Activated CD8-positive, alpha-beta memory T cell treated with anti-CD3 and anti-CD28 coated beads, Interleukin-2, amount 50 U/mL, for 24 hours (primary cell): ENCODE measurements around the gene ING4.

Source experiments
- DNase-seq: peaks from one replicate; pipeline ENCODE4 v3.0.0-alpha.2; 2020; ENCODE audit errors: extremely low read depth

The ING4 gene

DNA sequence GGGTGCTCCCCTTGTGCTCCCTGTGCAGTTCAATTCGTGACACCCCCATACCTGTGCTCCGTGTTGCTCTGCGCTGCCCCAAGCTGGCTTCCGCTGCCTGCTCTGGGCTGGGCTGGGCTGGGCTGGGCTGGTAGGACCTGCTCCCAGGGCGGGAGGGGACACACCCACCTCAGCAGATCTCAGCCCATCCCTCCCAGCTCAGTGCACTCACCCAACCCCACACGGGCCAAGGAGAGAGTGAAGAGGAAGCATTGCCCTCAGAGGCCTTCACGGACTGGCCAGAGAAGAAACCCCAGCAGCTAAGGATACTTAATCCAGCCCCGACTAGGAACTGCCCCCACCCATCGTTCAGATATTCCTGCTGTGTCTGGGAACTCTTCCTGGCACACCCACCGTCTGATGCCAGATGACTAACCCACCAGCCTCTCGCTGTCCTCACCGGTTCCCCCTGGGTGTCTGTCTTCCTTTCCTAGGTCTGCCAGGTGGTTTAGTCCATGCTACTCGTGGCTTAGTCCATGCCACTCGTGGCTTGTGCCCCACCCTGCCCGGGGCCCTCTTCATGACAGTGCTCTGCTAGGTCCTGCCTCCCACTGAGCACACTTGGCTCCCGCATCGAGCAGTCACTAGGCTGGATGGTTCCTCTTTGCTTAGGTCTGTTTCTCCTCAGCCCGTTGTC, 26.9 kb downstream of the ING4 start, which contains the start of gene LPAR5:
TSS of gene LPAR5 (minus strand) at position 104 of the 676 bp plus-strand sequence. CDS start 14,711 bp downstream, outside the sequence.
- DNase-seq: no peak

DNA sequence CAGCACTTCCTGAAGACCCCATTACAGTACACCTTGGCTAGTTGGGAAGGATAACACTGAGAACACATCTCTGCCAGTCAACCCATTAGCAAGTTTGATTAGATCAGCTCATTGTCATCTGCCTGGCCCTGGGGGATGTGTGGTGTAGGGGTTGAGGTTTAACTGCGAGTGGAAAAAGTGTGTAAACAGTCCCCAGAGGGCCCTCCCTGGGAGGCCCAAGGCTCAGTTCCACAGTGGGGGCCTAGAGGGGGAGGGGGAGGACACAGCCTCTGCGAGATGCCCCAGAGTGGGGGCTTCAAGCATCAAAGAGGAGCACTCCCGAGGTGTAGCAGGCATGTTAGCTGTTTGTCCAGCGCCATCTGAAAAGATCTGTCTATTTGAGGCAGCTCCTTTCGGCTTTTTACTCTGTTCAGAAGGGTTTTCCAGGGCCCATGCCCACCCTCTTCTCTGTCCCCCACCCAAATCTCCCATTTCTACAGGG, 27.5 kb downstream of the ING4 start:
- peak; percentile 47 for DNase-seq

DNA sequence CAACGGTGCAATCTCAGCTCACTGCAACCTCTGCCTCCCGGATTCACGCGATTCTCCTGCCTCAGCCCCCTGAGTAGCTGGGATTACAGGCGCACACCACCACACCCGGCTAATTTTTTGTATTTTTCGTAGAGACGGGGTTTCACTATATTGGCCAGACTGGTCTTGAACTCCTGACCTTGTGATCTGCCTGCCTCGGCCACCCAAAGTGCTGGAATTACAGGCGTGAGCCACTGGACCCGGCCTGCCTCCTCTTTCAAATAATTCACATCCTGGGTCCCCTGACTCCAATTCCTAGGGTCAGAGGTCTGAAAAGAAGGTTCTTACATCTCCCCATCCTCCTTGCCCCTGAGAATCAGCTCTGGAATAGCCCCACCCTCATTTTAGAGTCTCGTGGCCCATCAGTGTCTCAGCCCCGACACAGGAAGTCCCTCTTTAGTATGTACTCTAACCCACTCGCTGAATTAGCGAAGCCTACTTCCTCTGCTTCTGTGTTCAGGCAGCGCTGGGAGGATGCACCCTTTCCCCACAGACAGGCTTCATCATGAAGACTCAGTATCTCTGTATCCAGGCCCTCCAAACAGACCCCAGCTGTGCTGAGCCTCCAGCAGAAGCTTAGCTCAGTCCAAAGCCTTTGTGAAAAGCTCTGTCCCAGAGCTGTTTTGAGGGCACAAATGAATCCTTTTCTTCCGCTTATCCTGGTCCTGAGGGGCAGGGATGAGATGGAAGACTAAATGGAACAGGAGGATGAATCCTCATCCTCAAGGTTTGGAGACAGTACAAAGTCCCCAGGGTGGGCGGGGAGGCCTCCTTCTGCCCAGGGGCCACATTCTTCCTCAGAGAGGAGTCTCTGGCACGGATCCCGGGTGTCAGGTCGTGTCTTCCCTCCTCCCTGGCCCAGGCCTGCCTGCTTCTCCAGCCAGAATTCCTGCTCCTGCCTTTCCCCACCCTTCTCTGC, 30.6 kb downstream of the ING4 start:
- DNase-seq: no peak

DNA sequence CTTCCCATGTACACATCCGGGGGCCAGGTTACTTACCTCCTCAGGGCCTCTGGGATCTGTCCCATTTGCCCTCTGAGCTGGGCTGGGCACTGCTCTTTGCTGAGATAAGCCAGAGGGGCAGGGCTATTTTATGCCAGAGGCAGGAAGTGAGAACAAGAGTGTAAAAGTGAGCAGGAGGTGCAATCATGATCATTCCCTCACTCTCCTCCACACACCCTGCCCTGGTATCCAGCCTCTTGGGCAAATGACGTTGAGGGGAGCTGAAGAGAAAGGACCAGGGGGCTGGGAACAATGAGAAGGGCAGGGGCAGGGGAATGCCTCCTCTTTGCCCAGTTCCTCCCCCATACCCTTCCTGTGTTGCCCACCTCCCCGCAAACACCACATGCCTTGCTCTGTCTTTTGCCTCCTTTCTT, 31.4 kb downstream of the ING4 start:
- no peak for DNase-seq

DNA sequence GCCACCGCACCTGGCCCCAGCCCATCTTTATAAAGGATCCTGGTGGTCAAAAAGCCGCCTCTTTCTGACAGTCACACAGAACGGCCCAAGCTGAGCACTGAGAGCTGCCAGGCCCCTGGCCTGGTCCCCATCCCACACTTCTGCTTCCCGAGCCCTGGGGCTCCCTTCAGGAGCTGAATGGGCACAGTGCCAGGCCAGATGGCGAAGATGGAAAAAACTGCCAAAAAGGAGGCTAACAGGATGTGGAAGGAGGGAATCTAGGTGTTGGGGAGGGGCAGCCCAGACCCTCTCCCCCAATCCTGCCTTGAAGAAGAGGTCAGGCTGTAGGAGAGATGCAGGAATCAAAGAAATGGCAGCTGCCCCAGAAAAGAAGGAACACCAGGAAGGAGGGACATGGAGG, 32.2 kb downstream of the ING4 start:
- no peak for DNase-seq

DNA sequence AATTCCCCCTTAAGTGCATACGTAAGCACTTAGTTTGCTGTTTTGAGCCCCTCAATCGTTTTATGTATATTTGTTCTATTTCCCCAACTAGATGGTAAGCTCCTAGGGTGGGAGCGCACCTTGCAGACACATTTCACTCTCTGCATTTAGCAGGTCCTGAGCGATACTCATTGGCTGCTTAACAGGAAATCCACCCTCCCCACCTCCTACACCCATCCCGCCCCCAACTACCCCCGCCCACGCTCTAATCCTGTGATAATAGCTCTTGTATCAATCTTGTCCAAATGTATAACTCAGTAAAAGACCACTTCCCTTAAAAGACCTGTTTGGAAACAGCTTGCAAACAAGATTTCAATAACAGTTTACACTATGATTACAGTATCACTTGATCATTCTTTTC, 35.3 kb downstream of the ING4 start:
- no peak for DNase-seq

DNA sequence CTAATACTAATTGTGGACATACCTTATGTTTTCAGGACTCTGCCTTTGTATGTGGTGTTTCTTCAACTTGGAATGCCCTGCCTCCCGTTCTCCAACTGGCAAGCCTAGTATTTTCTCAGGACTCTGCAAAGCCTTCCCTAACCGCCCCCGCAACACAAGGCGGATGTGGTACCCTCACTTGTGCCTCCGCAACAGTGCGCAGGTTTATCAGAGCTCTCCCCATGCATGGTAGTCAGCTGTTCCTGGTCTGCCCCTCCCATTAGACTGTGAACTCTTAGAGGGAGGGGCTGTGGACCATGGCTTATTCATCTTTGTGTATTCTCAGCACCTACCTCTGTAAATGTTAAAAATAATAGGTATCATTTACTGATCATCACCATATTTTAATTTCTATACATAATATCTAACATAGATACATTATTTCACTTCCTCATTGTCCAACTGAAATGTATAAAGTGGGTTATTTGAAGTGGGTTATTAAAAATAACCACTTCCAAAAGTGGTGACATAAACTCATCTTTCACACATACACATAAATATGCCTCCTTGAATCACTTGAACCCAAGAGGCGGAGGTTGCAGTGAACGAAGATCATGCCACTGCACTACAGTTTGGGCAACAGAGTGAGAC, 36.1 kb downstream of the ING4 start:
- no peak for DNase-seq

DNA sequence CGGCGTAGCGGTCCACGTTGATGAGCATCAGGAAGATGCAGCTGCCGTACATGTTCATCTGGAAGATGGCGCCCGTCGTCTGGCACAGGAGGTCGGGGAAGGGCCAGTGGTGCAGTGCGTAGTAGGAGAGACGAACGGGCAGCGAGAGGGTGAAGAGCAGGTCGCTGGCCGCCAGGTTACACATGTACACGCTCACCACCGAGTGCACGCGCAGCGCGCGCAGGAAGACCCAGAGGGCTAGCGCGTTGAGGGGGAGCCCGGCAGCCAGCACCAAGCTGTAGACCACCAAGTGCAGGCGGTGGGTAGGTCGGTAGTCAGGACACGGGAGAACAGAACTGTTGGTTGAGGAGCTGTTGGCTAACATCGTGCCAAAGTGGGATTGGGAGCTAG, 42.0 kb downstream of the ING4 start:
- DNase-seq: no peak

DNA sequence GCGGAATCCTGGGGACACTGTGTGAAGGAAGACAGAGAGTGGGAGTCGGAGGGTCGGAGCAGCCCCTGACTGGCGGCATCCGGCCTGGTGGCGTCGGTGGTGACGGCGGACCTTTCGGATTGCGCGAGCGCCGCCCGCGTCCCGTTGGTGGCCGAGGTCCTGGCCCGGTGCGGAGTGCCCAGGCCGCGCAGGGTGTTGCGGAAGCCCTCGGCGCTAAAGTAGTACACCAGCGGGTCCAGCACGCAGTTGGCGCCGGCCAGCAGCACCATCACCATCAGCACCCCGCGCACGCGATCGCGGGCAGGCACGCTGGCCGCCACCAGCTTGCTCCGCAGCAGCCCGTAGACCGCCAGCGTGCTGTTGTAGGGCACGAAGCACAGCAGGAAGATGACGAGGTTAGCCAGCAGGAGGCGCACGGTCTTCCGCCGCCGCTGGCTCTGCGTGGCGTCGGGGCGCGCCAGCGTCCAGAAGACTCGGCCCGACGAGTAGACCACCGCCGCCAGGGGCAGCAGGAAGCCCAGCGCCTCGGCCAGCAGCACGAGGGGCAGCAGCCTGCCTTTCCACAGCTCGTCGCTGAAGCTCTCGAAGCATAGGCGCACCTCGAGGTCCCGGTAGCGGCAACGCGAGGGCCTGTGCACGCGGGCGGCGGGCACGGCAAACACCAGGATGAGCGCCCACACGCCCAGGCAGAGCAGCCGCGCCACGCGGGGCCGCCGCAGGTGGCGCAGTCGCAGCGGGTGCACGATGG, 42.6 kb downstream of the ING4 start:
- DNase-seq: no peak

DNA sequence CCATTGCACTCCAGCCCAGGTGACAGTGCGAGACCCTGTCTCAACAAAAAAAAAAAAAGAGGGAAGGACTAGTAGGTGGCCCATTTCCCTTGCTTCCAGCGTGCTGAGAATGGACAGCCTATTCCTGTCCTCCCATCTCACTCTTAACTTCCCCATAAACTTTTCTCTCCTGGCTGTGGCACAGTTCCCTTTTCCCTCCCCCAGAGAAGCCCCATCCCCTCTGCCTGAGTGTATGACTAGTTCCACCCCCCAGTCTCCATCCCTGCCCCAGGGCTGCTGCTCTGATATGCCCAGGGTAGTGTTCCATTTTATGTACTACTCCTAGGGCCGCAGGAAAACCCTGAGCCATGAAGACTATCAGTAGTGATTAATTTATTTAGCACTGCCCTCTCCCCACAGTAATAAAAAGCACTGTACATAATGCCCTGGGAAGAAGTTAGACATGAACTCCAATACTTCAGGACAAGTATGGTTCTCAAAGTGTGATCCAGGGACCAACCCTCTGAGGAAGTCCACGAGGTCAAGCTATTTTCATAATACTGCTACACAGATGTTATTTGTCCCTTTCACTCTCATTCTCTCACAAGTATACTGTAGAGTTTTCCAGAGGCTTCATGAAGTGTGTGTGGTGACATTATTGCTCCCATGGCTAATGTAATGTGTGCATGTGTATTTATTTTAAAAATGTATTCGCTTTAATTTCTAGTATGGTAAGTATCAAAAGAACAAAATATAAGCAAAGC, 44.3 kb downstream of the ING4 start:
- no peak for DNase-seq

DNA sequence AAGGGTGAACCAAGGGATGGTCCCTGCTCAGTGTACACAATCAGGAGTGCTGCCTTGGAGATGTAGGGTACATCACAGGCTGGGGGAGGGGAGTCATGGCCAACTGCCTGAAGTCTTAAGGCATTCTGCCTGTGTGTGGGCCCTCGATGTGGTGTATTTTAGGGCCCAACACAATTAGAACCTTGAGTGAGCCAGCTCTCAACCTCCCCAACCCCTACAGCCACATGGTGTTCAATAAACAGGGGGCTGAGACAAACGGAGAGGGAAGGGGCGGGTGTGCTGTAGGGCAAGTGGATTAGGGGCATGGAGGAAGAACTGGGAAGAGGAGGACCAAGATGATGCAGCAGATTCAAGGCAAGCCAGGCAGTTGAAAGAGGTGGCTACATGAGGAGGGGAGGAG, 47.1 kb downstream of the ING4 start:
- DNase-seq: no peak

DNA sequence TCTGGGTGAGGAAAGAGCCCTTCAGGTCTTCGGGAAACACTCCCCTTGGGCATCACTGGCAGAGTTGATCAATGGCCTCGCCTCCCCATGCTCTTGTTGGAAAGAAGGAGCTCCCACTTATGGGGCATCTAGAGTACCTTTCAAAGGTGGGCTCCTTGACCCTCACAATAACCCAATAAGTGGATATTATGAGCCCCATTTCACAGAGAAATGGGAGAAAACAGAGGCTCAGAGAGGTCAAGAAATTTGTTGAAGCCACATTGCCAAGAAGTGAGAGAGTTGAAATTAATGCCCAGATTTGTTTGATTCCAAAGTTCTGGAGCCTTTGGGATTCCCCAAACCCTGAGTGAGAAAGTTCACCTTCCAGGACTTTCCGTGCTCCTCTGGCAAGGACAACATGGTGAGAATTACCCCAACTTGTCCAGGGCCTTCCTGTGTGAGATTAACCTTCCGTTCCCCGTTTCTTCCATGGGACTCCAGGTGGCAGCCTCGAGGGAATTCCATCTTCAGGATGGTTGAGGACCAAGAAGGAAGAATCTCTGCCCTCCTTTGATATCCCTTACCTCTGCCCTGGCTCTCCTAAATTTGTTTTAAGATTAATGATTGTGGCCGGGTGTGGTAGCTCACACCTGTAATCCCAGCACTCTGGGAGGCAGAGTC, 48.3 kb downstream of the ING4 start:
- no peak for DNase-seq

DNA sequence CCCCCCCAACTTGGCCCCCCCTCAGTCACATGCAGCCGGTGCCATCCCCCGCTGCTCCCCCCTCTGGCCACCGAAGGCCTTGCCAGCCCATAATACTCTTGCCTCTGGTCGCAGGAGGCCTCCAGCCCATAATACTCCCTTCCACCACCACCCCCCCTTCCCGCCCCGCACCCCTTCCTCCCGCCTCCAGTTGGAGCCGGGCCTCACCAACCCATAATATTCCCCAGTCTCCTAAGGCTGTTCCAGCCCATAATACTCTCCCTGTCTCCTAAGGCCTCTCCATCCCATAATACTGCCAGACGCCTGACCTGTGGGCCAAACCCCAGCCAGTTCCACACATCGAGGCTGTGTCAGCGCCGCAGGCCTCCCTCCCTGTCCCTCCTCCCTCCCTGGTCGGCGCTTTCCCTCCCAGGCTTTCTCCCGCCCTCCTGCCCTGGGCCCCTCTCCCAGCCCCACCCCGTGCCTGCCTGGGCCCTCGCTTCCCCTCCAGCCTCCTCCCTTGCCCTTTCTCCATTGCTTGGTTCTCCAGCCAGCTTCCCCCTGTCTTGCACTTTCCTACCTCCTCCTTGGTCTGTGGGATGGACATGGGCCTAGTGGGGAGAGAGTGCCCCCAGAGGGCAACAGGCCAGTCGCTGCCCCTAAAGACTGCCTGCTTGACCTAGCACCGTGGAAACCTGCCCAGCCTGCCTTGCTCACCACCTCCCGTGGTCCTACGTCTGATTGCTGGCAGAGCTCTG, 49.0 kb downstream of the ING4 start:
- DNase-seq: no peak

DNA sequence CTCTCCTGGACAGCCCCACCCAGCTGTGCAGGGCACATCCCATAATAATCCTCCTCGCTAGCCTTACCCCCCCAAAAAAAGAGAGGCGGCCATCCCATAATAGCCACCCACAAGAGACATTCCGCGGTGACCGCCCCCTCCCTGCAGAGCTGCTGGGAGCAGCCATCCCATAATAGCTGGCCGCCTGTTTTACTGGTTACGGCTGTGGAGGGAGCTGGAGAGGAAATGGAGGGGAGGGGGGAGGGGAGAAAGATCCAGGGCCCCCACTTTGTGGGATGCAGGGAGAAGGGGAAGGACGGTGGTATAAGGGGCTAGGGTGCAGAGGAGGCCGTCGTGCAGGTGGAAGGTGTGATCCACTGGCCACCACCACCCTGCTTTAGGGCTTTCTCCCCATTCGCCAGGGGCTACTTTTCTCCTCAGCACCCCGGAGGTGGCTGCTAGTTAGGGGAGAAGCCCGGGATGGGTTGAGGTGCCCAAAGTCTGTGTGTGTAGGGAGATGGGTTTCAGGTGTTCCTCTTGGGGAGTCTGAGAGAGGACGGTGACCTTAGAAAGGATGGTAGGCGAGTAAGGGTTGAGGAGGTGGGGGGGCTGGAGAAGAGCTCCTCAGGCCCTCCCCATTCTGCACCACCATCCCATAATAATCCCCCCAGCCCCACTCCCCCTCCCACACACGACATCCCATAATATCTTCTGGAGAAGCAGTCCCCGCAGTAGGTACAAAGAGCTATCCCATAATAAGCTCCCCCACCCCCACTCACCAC, 49.7 kb downstream of the ING4 start:
- DNase-seq: no peak

DNA sequence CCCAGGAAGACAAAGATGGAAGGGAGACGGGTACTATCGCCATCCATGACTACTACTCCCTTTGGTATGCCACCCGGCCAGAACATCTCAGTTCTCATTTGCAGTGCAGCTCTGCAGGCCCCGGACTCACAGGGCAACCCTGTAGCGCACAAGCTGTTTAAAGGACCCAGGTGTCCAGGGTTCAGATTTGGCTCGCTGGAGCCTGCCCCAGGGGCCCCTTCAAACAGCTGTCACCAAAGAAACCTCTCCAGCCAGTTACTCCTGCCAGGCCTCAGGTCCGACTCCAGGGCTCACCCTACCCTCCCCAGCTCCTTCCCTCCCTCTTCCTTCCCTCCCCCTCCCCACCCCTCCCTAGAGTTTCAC, 50.3 kb downstream of the ING4 start:
- no peak for DNase-seq

DNA sequence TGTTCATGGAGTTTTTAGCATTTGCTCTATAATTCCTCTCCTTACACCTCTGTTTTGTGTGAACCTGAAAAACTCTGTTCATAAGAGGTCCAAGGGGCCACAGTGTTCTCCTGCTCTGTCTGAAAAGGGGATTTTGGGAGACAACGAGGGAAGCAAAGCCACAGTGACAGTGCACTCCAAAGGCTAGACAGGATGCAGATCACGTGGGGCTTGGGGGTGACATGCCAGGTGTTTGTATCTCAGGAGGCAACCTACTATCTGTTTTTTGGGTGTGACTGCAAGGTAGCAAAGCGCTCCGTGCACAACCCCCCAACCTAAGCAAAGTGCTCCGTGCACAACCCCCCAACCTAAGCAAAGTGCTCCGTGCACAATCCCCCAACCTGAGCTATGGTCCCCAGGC, 50.7 kb downstream of the ING4 start:
- DNase-seq: no peak

DNA sequence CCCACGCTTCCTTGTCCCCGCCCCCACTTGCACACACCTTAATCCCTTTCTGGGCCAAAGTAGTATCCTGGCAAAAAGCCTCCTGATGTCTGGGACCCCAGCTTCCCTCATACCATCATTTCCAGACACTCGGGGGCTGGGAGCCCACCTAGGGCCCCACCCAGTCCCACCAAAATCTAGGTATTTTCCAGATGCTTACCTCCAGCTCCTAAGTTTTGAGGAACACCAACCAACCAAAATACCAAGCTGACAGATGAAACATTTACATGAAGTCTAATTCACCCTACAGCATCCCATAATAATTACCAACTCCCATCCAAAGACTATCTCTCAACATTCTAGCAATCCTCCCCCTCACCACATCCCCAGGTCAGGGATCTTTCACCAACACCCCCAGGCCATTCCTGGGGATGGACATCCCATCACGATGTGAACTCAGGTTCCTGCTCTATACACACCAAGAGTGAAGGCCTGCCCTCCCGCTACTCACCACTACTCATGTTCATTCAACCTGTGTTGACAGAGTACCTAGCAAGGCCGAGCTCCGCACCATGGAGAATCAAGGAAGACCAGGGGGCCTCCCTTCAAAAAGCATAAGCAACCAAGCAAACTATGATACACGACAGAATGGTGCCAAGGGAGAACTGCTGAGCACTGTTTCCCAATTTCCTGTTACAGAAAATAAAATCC, 54.2 kb downstream of the ING4 start:
- no peak for DNase-seq
